NCI-H2227 treated with DMSO at 0.1 percent for 48 hours (cell line): ENCODE results near the gene CACNG5.

ENCODE experiments used
- DNase-seq: peaks from one replicate; lab custom pipeline; 2025; lab: John Stamatoyannopoulos, UW

CACNG5 gene, protein sequence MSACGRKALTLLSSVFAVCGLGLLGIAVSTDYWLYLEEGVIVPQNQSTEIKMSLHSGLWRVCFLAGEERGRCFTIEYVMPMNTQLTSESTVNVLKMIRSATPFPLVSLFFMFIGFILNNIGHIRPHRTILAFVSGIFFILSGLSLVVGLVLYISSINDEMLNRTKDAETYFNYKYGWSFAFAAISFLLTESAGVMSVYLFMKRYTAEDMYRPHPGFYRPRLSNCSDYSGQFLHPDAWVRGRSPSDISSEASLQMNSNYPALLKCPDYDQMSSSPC

GRCh38 chr17:66834919-66835454 lies at the start of gene CACNG5:
Gene CACNG5, plus strand, starts transcription at chr17:66835117. Its CDS starts 42,216 bp downstream, at chr17:66877333.
- DNase-seq, result no peak

DNA sequence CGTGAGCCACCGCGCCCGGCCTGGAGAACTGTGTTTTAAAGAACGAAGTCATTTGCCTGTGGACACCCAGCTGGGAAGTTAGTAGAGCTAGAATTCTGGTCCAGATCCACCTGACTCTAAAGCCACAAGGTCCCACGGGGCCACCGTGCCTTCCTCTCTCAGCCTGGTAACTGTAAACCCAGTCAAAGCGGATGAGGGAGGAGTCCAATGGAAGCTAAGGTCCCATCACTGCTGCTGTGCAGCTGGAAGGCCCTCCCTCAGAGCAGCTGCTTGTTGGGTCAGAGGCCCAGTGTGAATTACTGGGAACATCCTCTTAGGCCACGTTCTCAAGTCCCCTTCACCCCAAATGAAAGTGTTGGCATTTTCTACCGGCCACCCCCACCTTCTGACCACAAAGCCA lies 48.8 kb upstream of the CACNG5 start:
- DNase-seq, result no peak

DNA sequence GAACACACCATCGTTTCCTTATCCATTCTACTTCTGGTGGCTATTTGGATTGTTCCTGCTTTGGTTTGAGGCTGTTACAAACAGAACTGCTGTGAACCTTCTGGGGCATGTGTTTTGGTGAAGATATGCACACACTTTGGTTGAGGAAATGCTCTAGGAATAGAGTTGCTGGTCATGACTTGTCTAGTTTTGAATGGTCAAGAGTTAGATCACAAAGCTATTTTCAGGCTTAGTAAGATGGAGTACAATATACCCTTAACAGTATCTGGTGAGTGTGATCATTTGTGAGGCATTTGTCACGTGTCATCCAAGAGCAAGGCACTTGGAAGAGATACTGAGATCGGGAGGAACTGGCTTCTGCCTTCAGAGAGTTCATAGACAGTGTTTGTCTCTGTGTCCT lies 47.0 kb upstream of the CACNG5 start:
- DNase-seq, result no peak

GRCh38 chr17:66789093-66789492 lies 45.8 kb upstream of the CACNG5 start:
- DNase-seq, result no peak

- DNase-seq, result no peak
Observed at GRCh38 chr17:66789961-66790437, 44.9 kb upstream of the CACNG5 start.

DNA sequence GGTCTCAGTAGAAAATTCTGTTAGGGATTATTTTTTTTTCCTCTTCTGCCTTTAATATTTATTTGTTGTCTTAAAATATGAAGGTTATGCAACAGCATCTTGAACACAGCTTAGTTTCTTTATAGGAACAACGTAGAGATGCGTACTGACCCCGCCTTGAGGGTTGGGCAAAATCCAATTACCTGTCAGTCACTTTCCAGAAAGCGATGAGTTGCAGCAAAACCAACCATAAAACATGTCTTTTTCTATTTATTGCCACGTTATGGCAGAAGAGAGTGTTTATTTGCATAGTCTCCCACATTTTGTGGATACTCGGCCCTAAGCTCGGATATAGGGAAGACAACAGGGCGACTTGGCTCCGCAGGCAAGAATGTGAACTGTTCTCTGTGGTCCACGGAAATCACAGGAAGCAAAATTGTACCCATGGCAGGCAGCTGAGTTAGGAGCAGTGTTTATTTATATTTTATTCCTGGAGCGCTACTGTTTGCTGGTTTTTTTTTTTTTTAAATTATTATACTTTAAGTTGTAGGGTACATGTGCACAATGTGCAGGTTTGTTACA lies 44.3 kb upstream of the CACNG5 start:
- no peak for DNase-seq

DNA sequence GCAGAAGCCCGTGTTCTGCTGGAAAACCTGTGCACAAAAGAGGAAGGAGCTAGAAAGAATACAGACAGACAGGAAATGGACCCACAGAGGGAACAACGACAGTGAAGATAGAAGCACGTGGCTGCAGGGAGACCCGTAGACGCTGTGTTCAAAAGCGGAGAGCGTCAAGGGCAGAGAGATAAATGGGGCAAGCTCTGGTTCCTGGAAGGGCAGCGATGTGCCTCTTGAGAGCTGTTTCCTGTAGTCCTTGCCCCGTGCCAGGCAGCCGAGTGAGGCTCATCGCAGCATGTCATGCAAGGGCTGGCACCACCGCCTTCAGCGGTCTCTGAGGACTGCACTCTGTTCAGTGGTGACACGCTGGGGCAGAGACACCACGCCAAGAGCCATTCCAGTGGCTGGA lies 43.6 kb upstream of the CACNG5 start:
- no peak for DNase-seq

- DNase-seq, result no peak
Observed at GRCh38 chr17:66793814-66794213, 41.1 kb upstream of the CACNG5 start.

- no peak for DNase-seq
Observed at GRCh38 chr17:66795486-66795885, 39.4 kb upstream of the CACNG5 start.

GRCh38 chr17:66799849-66800537 lies 34.9 kb upstream of the CACNG5 start:
- DNase-seq, result no peak

GRCh38 chr17:66803474-66803951 lies 31.4 kb upstream of the CACNG5 start:
- DNase-seq, result no peak

DNA sequence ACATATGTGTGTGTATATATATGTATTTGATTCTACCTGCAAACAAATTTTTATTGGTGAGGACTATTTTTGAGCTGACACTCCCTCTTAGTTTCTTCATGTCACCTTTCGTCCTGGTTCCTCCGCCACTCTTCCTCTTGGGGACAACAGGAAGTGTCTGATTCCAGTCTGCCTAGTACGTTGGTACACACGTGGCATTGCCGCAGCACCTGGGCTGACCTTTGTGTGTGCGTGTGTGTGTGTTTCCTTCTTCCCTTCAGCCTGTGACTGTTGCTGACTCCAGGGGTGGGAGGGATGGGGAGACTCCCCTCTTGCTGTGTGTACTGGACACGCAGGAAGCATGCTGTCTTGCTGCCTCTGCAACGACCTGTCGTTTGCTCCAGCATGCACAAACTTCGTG lies 29.4 kb upstream of the CACNG5 start:
- no peak for DNase-seq

GRCh38 chr17:66807182-66807581 lies 27.7 kb upstream of the CACNG5 start:
- DNase-seq, result no peak

- DNase-seq, result no peak
Observed at GRCh38 chr17:66809408-66809807, 25.5 kb upstream of the CACNG5 start.

GRCh38 chr17:66810951-66811682 lies 23.8 kb upstream of the CACNG5 start:
- DNase-seq, result no peak

DNA sequence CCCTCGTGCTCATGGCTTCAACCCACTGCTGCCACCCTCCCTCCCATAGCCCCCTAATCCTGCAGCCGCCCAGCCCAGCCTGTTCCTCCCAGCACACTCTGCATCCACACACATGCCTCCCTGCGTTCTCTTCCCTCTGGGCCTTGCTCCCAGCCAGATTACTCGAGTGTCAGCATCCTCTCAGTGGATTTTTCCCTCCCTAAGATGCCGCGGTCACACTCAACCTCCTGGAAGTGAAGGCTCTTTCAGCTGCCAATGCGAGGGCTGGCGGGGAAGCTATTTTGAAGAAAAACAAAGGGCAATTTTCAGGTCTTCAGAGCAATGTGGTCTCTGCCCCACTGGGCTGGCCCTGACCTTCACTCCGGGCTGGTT lies 23.2 kb upstream of the CACNG5 start:
- no peak for DNase-seq

DNA sequence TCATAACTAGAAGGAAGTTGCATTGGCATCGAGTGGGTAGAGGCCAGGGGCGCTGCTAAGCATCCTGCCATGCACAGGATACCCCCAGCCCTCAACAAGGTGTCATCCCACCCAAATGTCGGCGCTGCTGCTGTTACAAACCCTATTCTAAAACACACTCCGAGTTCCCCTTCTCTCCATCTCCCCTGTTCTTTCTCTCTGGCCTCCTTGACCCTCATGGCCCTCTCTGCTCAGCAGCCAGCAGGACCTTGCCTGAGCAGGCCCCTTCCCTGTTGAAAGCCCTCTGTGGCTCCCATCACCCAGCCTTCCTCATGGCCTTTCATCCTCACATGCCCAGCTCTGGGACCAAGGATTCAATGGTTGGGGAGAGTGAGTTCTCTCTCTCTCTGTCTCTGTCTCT lies 22.3 kb upstream of the CACNG5 start:
- DNase-seq, result no peak

GRCh38 chr17:66813296-66813695 lies 21.6 kb upstream of the CACNG5 start:
- peak; percentile 22 for DNase-seq

GRCh38 chr17:66814026-66814425 lies 20.9 kb upstream of the CACNG5 start:
- no peak for DNase-seq

DNA sequence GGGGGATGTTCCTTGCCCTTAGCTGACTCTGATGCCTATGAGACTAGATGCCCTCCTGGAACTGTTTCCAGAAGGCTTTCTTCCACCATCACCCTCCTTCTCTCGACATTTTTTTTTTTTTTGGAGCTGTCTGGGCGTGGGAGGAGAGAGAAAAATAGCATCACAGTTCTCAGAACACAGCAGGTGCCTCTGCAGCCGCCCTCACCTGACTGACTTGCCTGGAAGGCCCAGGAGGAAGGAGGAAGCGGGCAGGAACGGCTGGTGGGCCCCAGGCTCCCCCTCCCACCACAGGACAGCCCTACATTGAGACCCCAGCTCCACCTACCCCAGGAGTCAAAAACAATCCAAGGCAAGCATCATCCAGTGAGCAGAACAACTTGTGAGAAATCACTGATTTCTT lies 20.3 kb upstream of the CACNG5 start:
- DNase-seq, result no peak

- DNase-seq, result no peak
Observed at GRCh38 chr17:66817750-66818149, 17.2 kb upstream of the CACNG5 start.

DNA sequence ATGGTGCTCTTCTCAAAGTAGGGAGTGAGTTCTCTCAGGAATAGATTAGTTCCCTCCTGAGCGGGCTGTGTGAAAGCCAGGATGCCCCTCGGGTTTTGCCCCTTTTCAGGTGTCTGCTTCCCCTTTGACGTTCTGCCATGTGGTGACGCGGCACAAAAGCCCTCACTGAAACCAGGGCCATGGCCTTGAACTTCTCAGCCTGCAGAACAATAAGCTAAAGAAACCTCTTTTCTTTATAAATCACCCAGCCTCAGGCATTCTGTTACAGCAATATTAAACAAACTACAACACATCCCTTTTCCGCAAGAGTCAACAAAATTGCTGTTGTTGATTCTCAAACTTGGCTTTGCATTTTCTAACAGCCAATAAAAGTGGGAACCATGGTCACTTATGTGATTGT lies 15.5 kb upstream of the CACNG5 start:
- DNase-seq, result no peak
